NCI-H446 treated with DMSO at 0.1 percent for 48 hours (cell line): ENCODE data around the gene SEMA5A.
A peak's percentile ranks its signal among the peaks of the same experiment; 100 is the strongest.

Source experiments
- DNase-seq: peaks from one replicate; lab custom pipeline; 2025; lab: John Stamatoyannopoulos, UW

Gene SEMA5A

GRCh38 chr5:9212605-9213004 is 333.3 kb downstream of the SEMA5A start:
- no peak for DNase-seq

GRCh38 chr5:9209846-9210492 is 335.9 kb downstream of the SEMA5A start:
- DNase-seq, result no peak

- peak; percentile 34 for DNase-seq
Measured at GRCh38 chr5:9207817-9208418, 338.0 kb downstream of the SEMA5A start.

GRCh38 chr5:9202636-9203035 is 343.2 kb downstream of the SEMA5A start:
- no peak for DNase-seq

- DNase-seq, result no peak
Measured at GRCh38 chr5:9201761-9202160, 344.1 kb downstream of the SEMA5A start.

GRCh38 chr5:9201011-9201410 is 344.9 kb downstream of the SEMA5A start:
- DNase-seq, result no peak

- DNase-seq, result no peak
Measured at GRCh38 chr5:9198394-9198793, 347.5 kb downstream of the SEMA5A start.

- DNase-seq, result no peak
Measured at GRCh38 chr5:9197881-9198260, 348.0 kb downstream of the SEMA5A start.

GRCh38 chr5:9196403-9197227 is 349.3 kb downstream of the SEMA5A start:
- DNase-seq, result no peak

- DNase-seq, result no peak
Measured at GRCh38 chr5:9194509-9194908, 351.4 kb downstream of the SEMA5A start.

- DNase-seq, result no peak
Measured at GRCh38 chr5:9192266-9192665, 353.6 kb downstream of the SEMA5A start.

- no peak for DNase-seq
Measured at GRCh38 chr5:9189681-9190080, 356.2 kb downstream of the SEMA5A start.

- no peak for DNase-seq
Measured at GRCh38 chr5:9188956-9189355, 356.9 kb downstream of the SEMA5A start.

GRCh38 chr5:9188131-9188530 is 357.7 kb downstream of the SEMA5A start:
- DNase-seq, result no peak

- DNase-seq, result no peak
Measured at GRCh38 chr5:9187614-9188013, 358.3 kb downstream of the SEMA5A start.

- no peak for DNase-seq
Measured at GRCh38 chr5:9186069-9186468, 359.8 kb downstream of the SEMA5A start.

GRCh38 chr5:9183992-9184391 is 361.9 kb downstream of the SEMA5A start:
- DNase-seq, result no peak

- DNase-seq, result no peak
Measured at GRCh38 chr5:9182899-9183695, 362.8 kb downstream of the SEMA5A start.

GRCh38 chr5:9176641-9177040 is 369.2 kb downstream of the SEMA5A start:
- no peak for DNase-seq

GRCh38 chr5:9174446-9174845 is 371.4 kb downstream of the SEMA5A start:
- DNase-seq, result no peak

- no peak for DNase-seq
Measured at GRCh38 chr5:9173281-9174048, 372.4 kb downstream of the SEMA5A start.

GRCh38 chr5:9170026-9170425 is 375.8 kb downstream of the SEMA5A start:
- no peak for DNase-seq
